Transverse colon (tissue), 4 donors: ENCODE results near the gene LRRC75A. TPM values are rescaled to one million over a fixed set of nuclear protein-coding genes. Genes with fewer than 3 reads are reported as not detected.

ENCODE experiments used
- DNase-seq: peaks from one replicate; pipeline ENCODE4 v3.0.0-alpha.2; 2019
- H3K27ac ChIP-seq, 4 donors: fragments of 200-600 bp; sonication (generic); 2 replicates each; pipeline ENCODE4 v1.5.1; 2016 to 2018; ENCODE audit warnings: inconsistent platforms in 4 of 4
- H3K27me3 ChIP-seq: fragments of 200-600 bp; sonication (generic); 2 replicates; pipeline ENCODE4 v1.5.1; 2017; ENCODE audit warnings: inconsistent platforms
- H3K36me3 ChIP-seq, 4 donors: fragments of 200-600 bp; sonication (generic); 2 replicates each; pipeline ENCODE4 v1.5.1; 2017 to 2019; ENCODE audit warnings: inconsistent platforms in 4 of 4
- H3K4me1 ChIP-seq, 4 donors: fragments of 200-600 bp; sonication (generic); 2 replicates each; pipeline ENCODE4 v1.5.1; 2017 to 2020; ENCODE audit warnings: inconsistent platforms in 4 of 4
- H3K4me3 ChIP-seq, 4 donors: fragments of 200-600 bp; sonication (generic); 1 replicate in 1 of 4; 2 replicates in 3 of 4; pipeline versions ENCODE4 v1.5.1 to v1.6.1; 2017 to 2019; ENCODE audit warnings: inconsistent platforms in 4 of 4
- H3K9me3 ChIP-seq, 2 donors: fragments of 200-600 bp; sonication (generic); 2 replicates each; pipeline ENCODE4 v1.5.1; 2017 to 2019; ENCODE audit warnings: inconsistent platforms in 2 of 2
- EP300 ChIP-seq: sonication (generic); formaldehyde crosslinking; IDR thresholded peaks from one replicate; pipeline ENCODE4 v1.6.1; 2017; ENCODE audit warnings: antibody characterized with exemption, low read depth
- POLR2A ChIP-seq: fragments of 450-650 bp; IDR thresholded peaks from one replicate; pipeline ENCODE4 v1.6.1; 2016; ENCODE audit warnings: antibody characterized with exemption, mild to moderate bottlenecking, moderate library complexity
- POLR2AphosphoS5 ChIP-seq, 3 donors: sonication (generic); formaldehyde crosslinking; IDR thresholded peaks; one replicate each; pipeline ENCODE4 v1.6.1; 2016; ENCODE audit warnings: antibody characterized with exemption in 3 of 3
- WGBS, 2 donors: methylation state at CpG; one replicate each; pipeline ENCODE4 v1.1.5; 2018; ENCODE audit warnings: low coverage in 1 of 2; 5-methylcytosine and 5-hydroxymethylcytosine counted together
- in situ Hi-C, 4 donors: fragments of 200-750 bp; cut with MboI; loops; one replicate each; pipeline versions ENCODE4 v1.15.0 to v1.15.1; 2017; ENCODE audit warnings: low sequenced_read_pairs in 3 of 4, low pct_ligation_motif_present in 1 of 4, low pct_unique_long_range_greater_than_20kb in 1 of 4
- intact Hi-C: fragments of 100-400 bp; cut with DNase I; formaldehyde crosslinking; loops from one replicate; pipeline ENCODE4 v1.15.1; 2023; ENCODE audit warnings: low total_unique reads
- total RNA-seq, 4 donors: library from RNA; depleted of rRNA; stranded (reverse); fragments of >200 nt; gene quantifications; one replicate each; pipeline ENCODE4 v1.1.0, GENCODE V29; 2016
- TF ChIP-seq, protein P1 (sequence below), 5 experiments: fragments of 200-600 bp in 3 of 5; fragments of 450-650 bp in 2 of 5; sonication (generic) in 3 of 5; IDR thresholded peaks; 1 replicate in 2 of 5; 2 replicates in 3 of 5; pipeline ENCODE4 v1.5.1; 2016 to 2017; ENCODE audit warnings: antibody characterized with exemption in 5 of 5, inconsistent platforms in 3 of 5, mild to moderate bottlenecking in 2 of 5, moderate library complexity in 1 of 5

The LRRC75A gene
- total RNA-seq, 4 donors from 2014 or later = 67.9 to 194 (median 115) TPM

DNA sequence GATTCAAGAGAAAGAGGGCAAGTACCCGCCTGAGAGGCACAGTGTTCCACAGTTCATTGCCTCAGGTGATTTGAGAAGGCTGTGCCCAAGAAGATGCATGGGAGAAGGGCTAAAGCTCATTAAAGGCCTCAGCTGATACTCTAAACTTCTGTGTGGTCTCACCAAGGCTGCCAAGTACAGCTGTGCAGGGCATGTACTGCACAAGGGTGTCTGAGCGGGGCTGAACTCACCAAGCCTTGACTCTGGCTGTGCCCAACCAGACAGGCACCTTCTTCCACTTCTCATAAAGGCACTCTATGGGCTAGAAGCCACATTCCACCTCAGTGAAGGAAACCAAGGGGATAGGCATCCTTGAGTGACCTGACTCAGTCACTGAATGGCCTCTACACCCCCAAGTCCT lies 12.7 kb downstream of the LRRC75A start:
- no peaks in the 10 kb centered on the region for H3K9me3 ChIP-seq
- peaks cover 4 to 27% (median 12%) of the 10 kb centered on the region in 4 donors for H3K4me1 ChIP-seq
- intact Hi-C loops (no loop called here), in situ Hi-C loops (no loop called here)
- DNase-seq = no peak
- WGBS, 2 donors = 100% methylated on average over 1 of the region's 2 CpGs; no CpG with 5 or more reads in 1 of the 2 donors
- TF ChIP-seq POLR2AphosphoS5 (IDR thresholded peaks at IDR 0.05) (no peak), POLR2A (no peak), EP300 (no peak)
- TF ChIP-seq, protein P1, sequence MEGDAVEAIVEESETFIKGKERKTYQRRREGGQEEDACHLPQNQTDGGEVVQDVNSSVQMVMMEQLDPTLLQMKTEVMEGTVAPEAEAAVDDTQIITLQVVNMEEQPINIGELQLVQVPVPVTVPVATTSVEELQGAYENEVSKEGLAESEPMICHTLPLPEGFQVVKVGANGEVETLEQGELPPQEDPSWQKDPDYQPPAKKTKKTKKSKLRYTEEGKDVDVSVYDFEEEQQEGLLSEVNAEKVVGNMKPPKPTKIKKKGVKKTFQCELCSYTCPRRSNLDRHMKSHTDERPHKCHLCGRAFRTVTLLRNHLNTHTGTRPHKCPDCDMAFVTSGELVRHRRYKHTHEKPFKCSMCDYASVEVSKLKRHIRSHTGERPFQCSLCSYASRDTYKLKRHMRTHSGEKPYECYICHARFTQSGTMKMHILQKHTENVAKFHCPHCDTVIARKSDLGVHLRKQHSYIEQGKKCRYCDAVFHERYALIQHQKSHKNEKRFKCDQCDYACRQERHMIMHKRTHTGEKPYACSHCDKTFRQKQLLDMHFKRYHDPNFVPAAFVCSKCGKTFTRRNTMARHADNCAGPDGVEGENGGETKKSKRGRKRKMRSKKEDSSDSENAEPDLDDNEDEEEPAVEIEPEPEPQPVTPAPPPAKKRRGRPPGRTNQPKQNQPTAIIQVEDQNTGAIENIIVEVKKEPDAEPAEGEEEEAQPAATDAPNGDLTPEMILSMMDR (IDR thresholded peaks at IDR 0.05) = no peak
- no peaks in the 10 kb centered on the region for H3K36me3 ChIP-seq
- no peak overlapping the region for H3K4me3 ChIP-seq
- peak overlapping the region in 3 of 4 donors; percentile 28 to 55 (median 36) for H3K27ac ChIP-seq
- H3K27me3 ChIP-seq = no peaks in the 10 kb centered on the region

DNA sequence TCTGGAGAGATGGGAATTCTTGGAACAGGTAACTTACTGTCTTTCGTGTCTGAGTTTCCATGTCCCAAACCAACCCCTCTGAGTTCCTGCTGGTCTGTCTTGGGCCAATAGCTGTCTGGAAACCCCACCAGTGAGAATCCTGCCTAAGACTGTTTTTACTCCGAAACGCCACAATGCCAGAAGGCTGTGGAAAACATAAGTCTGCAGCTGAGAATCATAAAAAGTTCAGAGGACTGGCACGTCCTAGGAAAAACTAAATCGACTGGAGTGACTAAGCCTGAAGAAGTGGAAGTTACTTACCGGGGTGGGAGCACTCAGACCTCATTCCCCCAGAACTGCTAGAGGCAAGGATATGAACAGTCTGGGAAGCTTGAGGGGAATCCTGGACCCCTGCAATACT lies 13.3 kb downstream of the LRRC75A start:
- Histone ChIP-seq H3K36me3 (no peaks in the 10 kb centered on the region), H3K9me3 (no peaks in the 10 kb centered on the region), H3K27me3 (no peaks in the 10 kb centered on the region), H3K4me3 (no peak overlapping the region), H3K27ac (peak overlapping the region; percentile 6 to 55 (median 32)), H3K4me1 (peaks cover 3 to 23% (median 11%) of the 10 kb centered on the region in 4 donors)
- WGBS, 2 donors = 75% methylated on average over 6 of the region's 6 CpGs; no CpG with 5 or more reads in 1 of the 2 donors
- no peak for DNase-seq
- in situ Hi-C loops (no loop called here), intact Hi-C loops (no loop called here)
- TF ChIP-seq EP300 = no peak
- TF ChIP-seq, protein P1 (IDR thresholded peaks at IDR 0.05) = no peak
- no peak for TF ChIP-seq POLR2AphosphoS5 (IDR thresholded peaks at IDR 0.05)
- no peak for TF ChIP-seq POLR2A

- H3K27ac ChIP-seq = peak overlapping the region; percentile 52 to 80 (median 68)
- in situ Hi-C loops = no loop called here
- WGBS, 2 donors = 74% methylated on average over 8 of the region's 8 CpGs; no CpG with 5 or more reads in 1 of the 2 donors
Measured at GRCh38 chr17:16477666-16478065, 14.3 kb downstream of the LRRC75A start.

GRCh38 chr17:16477255-16477654 lies 14.7 kb downstream of the LRRC75A start:
- peak; percentile 37 for DNase-seq
- H3K36me3 ChIP-seq = no peaks in the 10 kb centered on the region
- in situ Hi-C loops = no loop called here
- no peaks in the 10 kb centered on the region for H3K9me3 ChIP-seq
- TF ChIP-seq POLR2AphosphoS5 (IDR thresholded peaks at IDR 0.05) = no peak
- TF ChIP-seq EP300 = no peak
- TF ChIP-seq POLR2A = no peak
- TF ChIP-seq, protein P1 (IDR thresholded peaks at IDR 0.05) = no peak
- peak overlapping the region; percentile 52 to 80 (median 68) for H3K27ac ChIP-seq
- H3K27me3 ChIP-seq = no peaks in the 10 kb centered on the region
- intact Hi-C loops = no loop called here
- H3K4me1 ChIP-seq = peaks cover 3 to 23% (median 11%) of the 10 kb centered on the region in 4 donors
- H3K4me3 ChIP-seq = no peak overlapping the region
- 66% methylated on average over 5 of the region's 5 CpGs; no CpG with 5 or more reads in 1 of the 2 donors for WGBS, 2 donors

More at GRCh38 chr17:16477666-16478065, 14.3 kb downstream of the LRRC75A start:
- H3K27me3 ChIP-seq = no peaks in the 10 kb centered on the region
- H3K4me1 ChIP-seq = peaks cover 3 to 23% (median 11%) of the 10 kb centered on the region in 4 donors
- DNase-seq = no peak
- H3K9me3 ChIP-seq = no peaks in the 10 kb centered on the region
- intact Hi-C loops = no loop called here
- TF ChIP-seq POLR2AphosphoS5 (IDR thresholded peaks at IDR 0.05) = no peak
- no peaks in the 10 kb centered on the region for H3K36me3 ChIP-seq
- H3K4me3 ChIP-seq = no peak overlapping the region
